K562 (cell line): ENCODE results near the gene AGR3.

Experiments used
- ESRRA ChIP-seq: fragments of 450-650 bp; IDR thresholded peaks from 2 replicates; pipeline ENCODE4 v1.6.1; 2014; ENCODE audit warnings: low read depth, mild to moderate bottlenecking, moderate library complexity, borderline replicate concordance
- GABPA ChIP-seq: fragments of 200-800 bp; sonication (Bioruptor generic); conservative IDR thresholded peaks from 2 replicates; pipeline ENCODE4 v1.6.1; 2016; ENCODE audit warnings: low read depth, missing genetic modification characterization, missing compliant biosample characterization
- MTA3 ChIP-seq: fragments of 450-650 bp; formaldehyde crosslinking; IDR thresholded peaks from 2 replicates; pipeline ENCODE4 v1.6.1; 2017; ENCODE audit warnings: mild to moderate bottlenecking, borderline replicate concordance
- NCOA2 ChIP-seq, 2 experiments: fragments of 450-650 bp; IDR thresholded peaks; 2 replicates each; pipeline ENCODE4 v1.6.1; 2018; ENCODE audit warnings: mild to moderate bottlenecking in 2 of 2, moderate library complexity in 1 of 2; ENCODE audit not compliant: partially characterized antibody in 2 of 2
- POLR2A ChIP-seq: fragments of 450-650 bp; conservative IDR thresholded peaks from 2 replicates; pipeline ENCODE4 v1.6.1; 2016
- PTBP1 ChIP-seq: fragments of 200-400 bp; formaldehyde crosslinking; IDR thresholded peaks from 2 replicates; pipeline ENCODE4 v1.6.1; 2017; ENCODE audit warnings: low read depth, low read length
- RAD21 ChIP-seq, 2 experiments: fragments of 250-450 bp in 1 of 2; fragments of 450-650 bp in 1 of 2; sonication (Bioruptor Pico) in 1 of 2; formaldehyde crosslinking in 1 of 2; IDR thresholded peaks in 1 of 2; conservative IDR thresholded peaks in 1 of 2; 2 replicates each; pipeline versions ENCODE4 v1.4.0 to v1.8.0; 2020 to 2022; ENCODE audit warnings: mild to moderate bottlenecking in 2 of 2, moderate library complexity in 1 of 2
- TEAD1 ChIP-seq, 2 experiments: fragments of 450-650 bp in 1 of 2; sonication (generic) in 1 of 2; formaldehyde crosslinking; IDR thresholded peaks; 2 replicates each; pipeline versions ENCODE4 v1.4.0 to v1.8.0; 2020 to 2022; ENCODE audit warnings: mild to moderate bottlenecking in 2 of 2, missing genetic modification reagents in 1 of 2
- ZBTB7A ChIP-seq: IDR thresholded peaks from 2 replicates; pipeline ENCODE4 v1.6.1; 2011; ENCODE audit warnings: low read depth, mild to moderate bottlenecking, low read length, moderate library complexity, borderline replicate concordance; ENCODE audit not compliant: control insufficient read depth
- ZNF507 ChIP-seq: conservative IDR thresholded peaks from 2 replicates; pipeline ENCODE4 v1.6.1; 2017; ENCODE audit warnings: missing genetic modification characterization, missing compliant biosample characterization
- TF ChIP-seq, protein P1 (sequence below), 3 experiments: IDR thresholded peaks in 2 of 3; conservative IDR thresholded peaks in 1 of 3; 2 replicates each; pipeline ENCODE4 v1.5.1; 2011 to 2012; ENCODE audit warnings: low read length in 3 of 3, mild to moderate bottlenecking in 3 of 3, control low read depth in 2 of 3, improper control_type of control experiment in 1 of 3, inconsistent platforms in 1 of 3, low read depth in 1 of 3, mixed read lengths in 1 of 3, moderate library complexity in 1 of 3; ENCODE audit not compliant: insufficient read depth in 2 of 3
- TF ChIP-seq, protein P2 (sequence below): fragments of 450-650 bp; IDR thresholded peaks from 2 replicates; pipeline ENCODE4 v1.6.1; 2016
- TF ChIP-seq, protein P3 (sequence below): fragments of 450-650 bp; formaldehyde crosslinking; IDR thresholded peaks from 2 replicates; pipeline ENCODE4 v1.4.0; 2020; ENCODE audit warnings: mild to moderate bottlenecking

- TF ChIP-seq ZBTB7A: no peak
- TF ChIP-seq RAD21 (CRISPR knock-in tag; conservative IDR thresholded peaks at IDR 0.05 in 1 of 2, IDR thresholded peaks at IDR 0.05 in 1 of 2): no peak
- no peak for TF ChIP-seq POLR2A
- no peak for TF ChIP-seq MTA3
- TF ChIP-seq ZNF507 (tag): no peak
- TF ChIP-seq, protein P1, sequence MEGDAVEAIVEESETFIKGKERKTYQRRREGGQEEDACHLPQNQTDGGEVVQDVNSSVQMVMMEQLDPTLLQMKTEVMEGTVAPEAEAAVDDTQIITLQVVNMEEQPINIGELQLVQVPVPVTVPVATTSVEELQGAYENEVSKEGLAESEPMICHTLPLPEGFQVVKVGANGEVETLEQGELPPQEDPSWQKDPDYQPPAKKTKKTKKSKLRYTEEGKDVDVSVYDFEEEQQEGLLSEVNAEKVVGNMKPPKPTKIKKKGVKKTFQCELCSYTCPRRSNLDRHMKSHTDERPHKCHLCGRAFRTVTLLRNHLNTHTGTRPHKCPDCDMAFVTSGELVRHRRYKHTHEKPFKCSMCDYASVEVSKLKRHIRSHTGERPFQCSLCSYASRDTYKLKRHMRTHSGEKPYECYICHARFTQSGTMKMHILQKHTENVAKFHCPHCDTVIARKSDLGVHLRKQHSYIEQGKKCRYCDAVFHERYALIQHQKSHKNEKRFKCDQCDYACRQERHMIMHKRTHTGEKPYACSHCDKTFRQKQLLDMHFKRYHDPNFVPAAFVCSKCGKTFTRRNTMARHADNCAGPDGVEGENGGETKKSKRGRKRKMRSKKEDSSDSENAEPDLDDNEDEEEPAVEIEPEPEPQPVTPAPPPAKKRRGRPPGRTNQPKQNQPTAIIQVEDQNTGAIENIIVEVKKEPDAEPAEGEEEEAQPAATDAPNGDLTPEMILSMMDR (IDR thresholded peaks at IDR 0.05 in 2 of 3, conservative IDR thresholded peaks at IDR 0.05 in 1 of 3; ENCODE audit: insufficient read depth in 2 of 3, low read depth in 1 of 3, low read length in 3 of 3): no peak
- TF ChIP-seq, protein P2, sequence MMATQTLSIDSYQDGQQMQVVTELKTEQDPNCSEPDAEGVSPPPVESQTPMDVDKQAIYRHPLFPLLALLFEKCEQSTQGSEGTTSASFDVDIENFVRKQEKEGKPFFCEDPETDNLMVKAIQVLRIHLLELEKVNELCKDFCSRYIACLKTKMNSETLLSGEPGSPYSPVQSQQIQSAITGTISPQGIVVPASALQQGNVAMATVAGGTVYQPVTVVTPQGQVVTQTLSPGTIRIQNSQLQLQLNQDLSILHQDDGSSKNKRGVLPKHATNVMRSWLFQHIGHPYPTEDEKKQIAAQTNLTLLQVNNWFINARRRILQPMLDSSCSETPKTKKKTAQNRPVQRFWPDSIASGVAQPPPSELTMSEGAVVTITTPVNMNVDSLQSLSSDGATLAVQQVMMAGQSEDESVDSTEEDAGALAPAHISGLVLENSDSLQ: no peak
- TF ChIP-seq TEAD1 (CRISPR knock-in tag; IDR thresholded peaks at IDR 0.05): no peak
- no peak for TF ChIP-seq NCOA2 (IDR thresholded peaks at IDR 0.05; ENCODE audit: partially characterized antibody in 2 of 2)
- TF ChIP-seq, protein P3, sequence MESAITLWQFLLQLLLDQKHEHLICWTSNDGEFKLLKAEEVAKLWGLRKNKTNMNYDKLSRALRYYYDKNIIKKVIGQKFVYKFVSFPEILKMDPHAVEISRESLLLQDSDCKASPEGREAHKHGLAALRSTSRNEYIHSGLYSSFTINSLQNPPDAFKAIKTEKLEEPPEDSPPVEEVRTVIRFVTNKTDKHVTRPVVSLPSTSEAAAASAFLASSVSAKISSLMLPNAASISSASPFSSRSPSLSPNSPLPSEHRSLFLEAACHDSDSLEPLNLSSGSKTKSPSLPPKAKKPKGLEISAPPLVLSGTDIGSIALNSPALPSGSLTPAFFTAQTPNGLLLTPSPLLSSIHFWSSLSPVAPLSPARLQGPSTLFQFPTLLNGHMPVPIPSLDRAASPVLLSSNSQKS: no peak
- no peak for TF ChIP-seq PTBP1
- TF ChIP-seq GABPA: no peak
- TF ChIP-seq ESRRA: no peak
Measured at GRCh38 chr7:16851829-16852228, 30.0 kb downstream of the AGR3 start.
